AG09319 (cell line): ENCODE measurements around the gene HIBCH.

Experiments
- DNase-seq: peaks from one replicate; pipeline ENCODE4 v3.0.0-alpha.2; 2010; ENCODE audit warnings: low read depth; ENCODE audit errors: extremely low read depth
- CTCF ChIP-seq: IDR thresholded peaks from 2 replicates; pipeline ENCODE4 v1.5.1; 2011; ENCODE audit warnings: low read depth, mild to moderate bottlenecking, inconsistent platforms, low read length, moderate library complexity

HIBCH gene

GRCh38 chr2:190319555-190320498 lies at the start of gene HIBCH:
TSS of gene HIBCH (minus strand) at chr2:190319826. CDS start at chr2:190319750, 76 bp downstream.
- TF ChIP-seq CTCF = peak; percentile 93
- peak; percentile 96 for DNase-seq

DNA sequence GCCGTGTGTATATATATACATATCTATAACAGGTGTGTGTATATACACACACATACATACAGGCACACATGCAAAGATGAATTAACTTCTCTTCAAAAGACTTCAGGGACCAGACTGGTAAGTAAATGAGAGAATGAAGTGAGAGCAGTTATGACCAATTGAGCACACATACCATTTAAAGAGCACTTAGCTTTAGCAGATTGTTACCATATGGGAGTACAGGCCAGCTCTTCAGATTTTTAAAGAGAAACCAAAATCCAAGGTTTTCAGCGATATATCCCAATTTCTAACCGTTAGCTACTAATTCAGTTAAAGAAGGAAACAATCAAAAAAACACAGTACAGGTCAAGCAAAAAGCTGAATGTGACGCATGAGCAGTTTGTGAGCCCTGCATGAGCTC lies 47.5 kb upstream of the HIBCH start:
- no peak for DNase-seq
- TF ChIP-seq CTCF = no peak

- DNase-seq = no peak
- no peak for TF ChIP-seq CTCF
These were observed 46.7 kb upstream of the HIBCH start for GRCh38 chr2:190366248-190366753.

DNA sequence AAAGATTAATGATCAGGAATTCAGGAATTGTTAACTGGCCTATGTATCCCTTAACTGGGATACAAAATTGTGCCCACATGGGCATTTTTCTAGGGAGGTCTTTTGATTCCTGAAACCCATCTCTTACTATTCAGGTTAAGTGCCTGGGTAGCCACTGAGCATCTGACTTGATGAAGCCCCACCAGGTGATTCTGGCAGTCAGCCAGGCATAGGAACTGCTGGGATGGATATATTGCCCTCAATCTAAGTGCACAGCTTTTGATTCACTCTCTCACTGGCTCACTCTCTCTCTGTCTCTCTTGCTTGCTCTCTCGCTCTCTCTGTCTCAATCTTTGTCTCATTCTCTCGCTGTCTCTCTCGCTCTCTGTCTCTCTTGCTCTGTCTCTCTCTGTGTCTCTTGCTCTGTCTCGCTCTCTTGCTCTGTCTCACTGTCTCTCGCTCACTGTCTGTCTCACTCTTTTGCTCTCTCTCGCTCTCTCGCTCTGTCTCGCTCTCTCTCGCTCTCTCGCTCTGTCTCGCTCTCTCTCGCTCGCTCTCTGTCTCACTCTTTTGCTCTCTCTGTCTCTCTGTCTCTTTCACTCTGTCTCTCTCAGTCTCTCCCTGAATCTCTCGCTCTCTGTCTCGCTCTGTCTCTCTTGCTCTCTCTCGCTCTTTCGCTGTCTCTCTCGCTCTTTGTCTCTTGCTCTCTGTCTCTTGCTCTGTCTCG lies 46.0 kb upstream of the HIBCH start:
- DNase-seq = no peak
- no peak for TF ChIP-seq CTCF

DNA sequence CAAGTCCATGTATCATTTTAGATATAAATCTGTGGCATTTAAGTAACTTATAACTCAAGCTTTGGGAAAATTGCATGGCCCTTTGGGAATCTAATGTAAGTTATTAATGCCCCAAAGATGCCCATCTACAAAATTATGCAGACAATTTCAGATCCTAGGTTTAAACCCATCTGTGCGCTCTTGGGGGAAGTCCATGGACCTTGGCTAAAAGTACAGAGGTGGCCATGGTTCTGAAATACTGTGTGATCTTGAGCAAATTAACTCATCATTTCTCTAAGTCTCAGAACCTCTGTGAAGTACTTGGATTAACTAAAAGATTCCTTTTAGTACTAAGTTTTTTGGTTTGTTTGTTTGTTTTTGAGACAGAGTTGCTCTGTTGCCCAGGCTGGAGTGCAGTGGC lies 43.3 kb upstream of the HIBCH start:
- no peak for TF ChIP-seq CTCF
- DNase-seq = no peak

- TF ChIP-seq CTCF = no peak
- DNase-seq = no peak
These were observed 41.9 kb upstream of the HIBCH start for GRCh38 chr2:190361572-190361971.

- DNase-seq = no peak
- TF ChIP-seq CTCF = no peak
These were observed 41.3 kb upstream of the HIBCH start for GRCh38 chr2:190360965-190361364.
